ENCODE data around the gene HLA-C. TPM values are rescaled to one million over a fixed set of nuclear protein-coding genes. Genes with fewer than 3 reads are reported as not detected.

HLA-C gene
- total and polyA plus RNA-seq, 9 of the 15 experiments (the other 6 are each of a cell fraction or from before 2014, with no cell fraction given): 0.23 to 4.9 (median 1.2) TPM

GRCh38 chr6:31268369-31268765 is 3.5 kb downstream of the HLA-C start:
- WGBS (ENCODE audit: insufficient coverage, low coverage, missing lambda C conversion rate): 1% methylated on average over 6 of the region's 7 CpGs
- Histone ChIP-seq H3K27me3 (ENCODE audit: control insufficient read depth in 2 of 2, insufficient read depth in 2 of 2, low read length in 2 of 2) (peaks cover 0 to 16% of the 10 kb centered on the region in 2 experiments; a peak in 3 of 5 replicates), H3K9me1 (ENCODE audit: control insufficient read depth, insufficient read depth, low read length) (no peaks in the 10 kb centered on the region), H3K9me3 (replicated peaks; ENCODE audit: control insufficient read depth, insufficient read depth, low read depth, low read length) (no peaks in the 10 kb centered on the region), H3K9ac (ENCODE audit: insufficient read depth in 1 of 2, low read depth in 2 of 2, low read length in 2 of 2) (no peak overlapping the region), H3K79me2 (ENCODE audit: control insufficient read depth, insufficient read depth, low read length) (no peaks in the 10 kb centered on the region), H2AFZ (ENCODE audit: low read depth, low read length) (no peak overlapping the region), H3K4me2 (ENCODE audit: insufficient read depth, low read length) (no peak overlapping the region), H3K27ac (ENCODE audit: extremely low read depth, low read depth, low read length) (no peak overlapping the region), H3K4me3 (no peak overlapping the region), H3K36me3 (ENCODE audit: control insufficient read depth, insufficient read depth, low read length) (no peaks in the 10 kb centered on the region), H3K4me1 (replicated peaks in 1 of 2; ENCODE audit: control insufficient read depth in 2 of 2, insufficient read depth in 2 of 2, low read length in 2 of 2) (peaks cover 0 to 10% of the 10 kb centered on the region in 2 experiments; a peak in 2 of 5 replicates), H4K20me1 (replicated peaks; ENCODE audit: control insufficient read depth, insufficient read depth, low read length) (no peaks in the 10 kb centered on the region)
- POLR2A ChIA-PET: interaction anchor here (0.6 to 1.5 kb wide), 2 partner anchors 38 to 85 kb away, joined by 3 to 6 read pairs; no protein-coding TSS in a partner anchor
- intact Hi-C loops (cut with micrococcal nuclease): no loop called here
- no TSS peak for BruUV-seq (replicated peaks)
- in situ Hi-C loops (cut with MboI): loop anchor here (5.0 kb wide), 1 partner anchor 84 kb away; no protein-coding TSS in a partner anchor
- FAIRE-seq (no peak), ATAC-seq (no peak), DNase-seq (ENCODE audit: extremely low read depth in 1 of 4, low spot score in 3 of 4) (no peak)
- TF ChIP-seq VEZF1 (CRISPR knock-in tag; IDR thresholded peaks at IDR 0.05) (no peak), ZC3H11A (IDR thresholded peaks at IDR 0.05; ENCODE audit: low read depth, low read length) (no peak), CHCHD3 (CRISPR knock-in tag; IDR thresholded peaks at IDR 0.05) (no peak), ZNF589 (CRISPR knock-in tag; IDR thresholded peaks at IDR 0.05; ENCODE audit: low read depth) (no peak), HMG20A (CRISPR knock-in tag; conservative IDR thresholded peaks at IDR 0.05) (no peak), ZNF695 (CRISPR knock-in tag; IDR thresholded peaks at IDR 0.05) (no peak), GMEB1 (CRISPR knock-in tag; IDR thresholded peaks at IDR 0.05) (no peak), FOXP1 (CRISPR knock-in tag; IDR thresholded peaks at IDR 0.05) (no peak), MAZ (CRISPR knock-in tag; conservative IDR thresholded peaks at IDR 0.05 in 1 of 2, IDR thresholded peaks at IDR 0.05 in 1 of 2) (no peak), NKRF (IDR thresholded peaks at IDR 0.05; ENCODE audit: borderline replicate concordance) (no peak), ZBTB26 (CRISPR knock-in tag; IDR thresholded peaks at IDR 0.05) (no peak), POLR2AphosphoS2 (IDR thresholded peaks at IDR 0.05; ENCODE audit: low read length) (no peak), ZNF766 (CRISPR knock-in tag; conservative IDR thresholded peaks at IDR 0.05) (no peak), ZNF263 (CRISPR knock-in tag; IDR thresholded peaks at IDR 0.05; ENCODE audit: borderline replicate concordance) (no peak)
- CTCF ChIA-PET (ENCODE audit: low intra/inter-chr PET ratio): no interaction called here
